Activated T-cell treated with anti-CD3 and anti-CD28 coated beads, Interleukin-2, amount 50 U/mL, for 4 hours (primary cell): ENCODE results near the gene HEBP2. TPM values are rescaled to one million over a fixed set of nuclear protein-coding genes. Genes with fewer than 3 reads are reported as not detected.

ENCODE experiments used
- ATAC-seq, 2 donors: fragments of 200-7000 bp; cut with Tn5 transposase; one replicate each; pipeline ENCODE4 v1.10.0; 2021
- DNase-seq: peaks from one replicate; pipeline ENCODE4 v3.0.0-alpha.2; 2020
- H3K27me3 Mint-ChIP-seq: one replicate; pipeline ENCODE4 v1.8.0; 2021; ENCODE audit warnings: low read depth, mixed read lengths
- H3K36me3 Mint-ChIP-seq: one replicate; pipeline ENCODE4 v1.8.0; 2022; ENCODE audit warnings: mixed read lengths; ENCODE audit not compliant: insufficient read depth
- H3K4me1 Mint-ChIP-seq: one replicate; pipeline ENCODE4 v1.8.0; 2021; ENCODE audit warnings: low read depth, mixed read lengths
- H3K4me3 Mint-ChIP-seq: one replicate; pipeline ENCODE4 v1.8.0; 2021; ENCODE audit warnings: mild to moderate bottlenecking, moderate library complexity, mixed read lengths
- H3K9me3 Mint-ChIP-seq: one replicate; pipeline ENCODE4 v1.8.0; 2021; ENCODE audit warnings: mixed read lengths
- total RNA-seq, 3 donors: library from RNA; stranded (reverse); gene quantifications; one replicate each; pipeline ENCODE4 v1.2.1, GENCODE V29; 2021

Gene HEBP2
- total RNA-seq, 3 donors from 2014 or later, result 1.7 to 16.4 (median 14.3) TPM

GRCh38 chr6:138440758-138441357, 36.8 kb downstream of the HEBP2 start:
- no peak overlapping the region for H3K4me3 Mint-ChIP-seq
- H3K9me3 Mint-ChIP-seq, result no peaks in the 10 kb centered on the region
- H3K4me1 Mint-ChIP-seq, result no peaks in the 10 kb centered on the region
- no peak for ATAC-seq
- H3K36me3 Mint-ChIP-seq, result no peaks in the 10 kb centered on the region
- no peak for DNase-seq
- H3K27me3 Mint-ChIP-seq, result no peaks in the 10 kb centered on the region

GRCh38 chr6:138441965-138442364, 37.9 kb downstream of the HEBP2 start:
- H3K4me1 Mint-ChIP-seq, result no peaks in the 10 kb centered on the region
- H3K4me3 Mint-ChIP-seq, result no peak overlapping the region
- no peaks in the 10 kb centered on the region for H3K27me3 Mint-ChIP-seq
- H3K9me3 Mint-ChIP-seq, result no peaks in the 10 kb centered on the region
- ATAC-seq (no peak), DNase-seq (no peak)
- H3K36me3 Mint-ChIP-seq, result no peaks in the 10 kb centered on the region

DNA sequence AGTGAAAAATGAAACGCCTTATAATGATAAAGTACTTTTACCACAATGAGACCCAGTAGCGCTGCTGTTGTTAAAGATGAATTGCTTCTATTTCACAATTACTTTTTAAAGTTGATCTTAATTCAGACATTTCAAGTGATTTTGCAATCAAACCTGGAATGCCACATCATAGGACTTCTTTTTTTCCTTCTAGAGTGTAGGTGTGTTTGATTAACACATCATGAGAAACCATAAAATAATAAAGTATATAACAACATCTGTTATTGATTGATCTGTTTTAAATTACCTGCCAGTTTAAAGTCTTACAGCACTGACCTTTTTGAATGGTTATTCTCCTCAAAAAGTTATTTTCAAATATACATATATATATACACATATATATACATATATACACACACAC, 38.6 kb downstream of the HEBP2 start:
- Mint-ChIP-seq H3K27me3 (no peaks in the 10 kb centered on the region), H3K36me3 (no peaks in the 10 kb centered on the region), H3K9me3 (no peaks in the 10 kb centered on the region), H3K4me3 (no peak overlapping the region), H3K4me1 (no peaks in the 10 kb centered on the region)
- ATAC-seq (no peak), DNase-seq (no peak)

DNA sequence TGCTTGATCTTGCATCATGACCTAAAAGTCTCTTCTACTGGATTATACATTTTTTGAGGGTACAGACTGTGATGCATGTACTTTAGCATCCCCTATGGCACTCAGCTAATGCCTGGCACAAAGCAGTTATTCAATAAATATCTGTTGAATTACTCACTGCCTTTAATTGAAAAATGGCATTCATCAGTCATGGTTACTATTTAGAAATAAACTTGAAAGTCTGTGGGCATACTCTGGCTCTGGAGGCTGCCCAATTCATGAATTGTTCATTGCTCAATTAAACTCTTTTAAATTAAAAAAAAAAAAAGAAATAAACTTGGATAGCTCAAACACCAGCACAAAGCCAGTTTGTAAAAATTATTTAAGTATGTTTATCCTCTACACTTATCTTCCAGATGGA, 40.0 kb downstream of the HEBP2 start:
- H3K4me1 Mint-ChIP-seq, result no peaks in the 10 kb centered on the region
- H3K9me3 Mint-ChIP-seq, result no peaks in the 10 kb centered on the region
- no peak overlapping the region for H3K4me3 Mint-ChIP-seq
- H3K27me3 Mint-ChIP-seq, result no peaks in the 10 kb centered on the region
- ATAC-seq (no peak), DNase-seq (no peak)
- H3K36me3 Mint-ChIP-seq, result no peaks in the 10 kb centered on the region

DNA sequence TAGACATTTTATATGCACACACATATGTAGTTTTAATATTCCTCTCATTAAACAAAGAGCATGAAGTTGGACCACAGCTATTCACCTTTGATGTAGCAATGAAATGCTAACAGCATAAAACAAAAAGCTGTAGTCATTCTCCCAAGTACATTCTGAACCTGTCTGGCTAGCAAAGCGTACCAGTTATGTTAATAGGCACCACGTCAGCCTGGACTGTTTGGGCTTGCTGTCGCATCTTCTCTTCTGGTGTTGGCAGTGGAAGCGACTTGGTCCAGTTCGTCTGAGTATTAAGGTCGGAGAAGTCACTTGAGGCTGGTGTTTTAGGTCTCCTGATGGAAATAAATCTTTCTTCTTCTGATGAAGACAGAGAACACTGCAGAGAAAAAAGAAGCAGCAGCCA, 42.8 kb downstream of the HEBP2 start:
- Mint-ChIP-seq H3K36me3 (peaks cover 2% of the 10 kb centered on the region), H3K4me3 (no peak overlapping the region), H3K27me3 (no peaks in the 10 kb centered on the region), H3K4me1 (no peaks in the 10 kb centered on the region), H3K9me3 (no peaks in the 10 kb centered on the region)
- ATAC-seq (no peak), DNase-seq (no peak)

GRCh38 chr6:138450445-138450844, 46.4 kb downstream of the HEBP2 start:
- Mint-ChIP-seq H3K4me3 (no peak overlapping the region), H3K4me1 (peaks cover 9% of the 10 kb centered on the region), H3K36me3 (peaks cover 2% of the 10 kb centered on the region), H3K27me3 (no peaks in the 10 kb centered on the region), H3K9me3 (no peaks in the 10 kb centered on the region)
- ATAC-seq (no peak), DNase-seq (no peak)

DNA sequence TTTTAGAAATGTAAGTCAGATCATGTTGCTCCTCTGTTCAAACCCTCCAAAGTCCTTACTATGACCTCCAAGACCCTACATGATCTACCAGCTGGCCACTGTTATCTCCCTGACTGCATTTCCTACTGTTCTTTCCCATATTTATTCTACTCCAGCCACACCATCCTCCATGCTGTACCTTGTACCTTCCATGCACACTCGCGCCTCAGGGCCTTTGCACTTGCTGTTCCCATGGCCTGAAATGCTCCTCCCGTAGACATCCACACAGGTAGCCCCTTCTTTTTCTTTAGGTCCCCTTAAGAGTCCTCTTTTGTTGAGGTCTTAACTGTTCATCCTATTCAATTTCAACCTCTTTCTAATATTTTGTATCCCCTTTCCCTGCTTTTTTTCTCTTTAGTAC, 47.0 kb downstream of the HEBP2 start:
- H3K27me3 Mint-ChIP-seq, result no peaks in the 10 kb centered on the region
- ATAC-seq, result no peak
- H3K36me3 Mint-ChIP-seq, result peaks cover 2% of the 10 kb centered on the region
- H3K9me3 Mint-ChIP-seq, result no peaks in the 10 kb centered on the region
- H3K4me1 Mint-ChIP-seq, result peaks cover 15% of the 10 kb centered on the region
- H3K4me3 Mint-ChIP-seq, result no peak overlapping the region
- no peak for DNase-seq

- DNase-seq, result peak; percentile 40
- H3K36me3 Mint-ChIP-seq, result peaks cover 2% of the 10 kb centered on the region
- peak overlapping the region; percentile 55 for H3K4me3 Mint-ChIP-seq
- peaks cover 30% of the 10 kb centered on the region for H3K4me1 Mint-ChIP-seq
- no peaks in the 10 kb centered on the region for H3K27me3 Mint-ChIP-seq
- H3K9me3 Mint-ChIP-seq, result no peaks in the 10 kb centered on the region
- peak; percentile 81 to 82 for ATAC-seq
These were observed 51.1 kb downstream of the HEBP2 start for GRCh38 chr6:138454981-138455706.

DNA sequence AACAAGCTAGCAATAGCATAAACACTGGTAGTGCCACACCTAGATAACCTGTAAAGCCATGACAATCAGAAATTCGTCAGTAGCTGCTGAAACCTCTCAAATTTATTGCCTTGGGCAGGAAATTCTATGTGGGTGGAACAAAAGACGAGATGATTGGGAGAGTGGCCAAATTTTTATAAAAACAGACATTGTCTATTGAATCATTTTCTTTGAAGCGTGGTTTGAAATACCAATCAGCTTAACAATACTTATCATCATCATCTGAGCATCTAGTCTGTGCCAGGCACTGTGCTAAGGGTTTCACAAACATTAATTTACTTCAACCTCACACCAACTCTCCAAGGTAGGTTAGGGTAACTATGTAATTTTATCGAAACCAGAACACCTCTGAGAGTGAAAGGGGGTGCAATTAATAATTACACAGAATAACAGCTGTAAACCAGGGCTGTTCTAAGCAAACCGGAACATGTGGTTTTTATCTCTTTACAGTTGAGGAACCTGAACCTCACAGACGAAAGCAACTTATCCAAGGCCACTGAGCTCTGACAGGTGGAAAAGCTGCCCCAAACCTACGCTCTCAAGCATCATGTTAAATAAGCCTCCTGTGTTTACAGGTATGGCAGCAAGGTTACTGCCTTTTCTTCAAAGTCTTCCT, 51.9 kb downstream of the HEBP2 start:
- Mint-ChIP-seq H3K4me1 (peaks cover 30% of the 10 kb centered on the region), H3K9me3 (no peaks in the 10 kb centered on the region), H3K36me3 (peaks cover 2% of the 10 kb centered on the region), H3K4me3 (peak overlapping the region; percentile 55), H3K27me3 (no peaks in the 10 kb centered on the region)
- ATAC-seq (peak; percentile 24 to 47), DNase-seq (no peak)

DNA sequence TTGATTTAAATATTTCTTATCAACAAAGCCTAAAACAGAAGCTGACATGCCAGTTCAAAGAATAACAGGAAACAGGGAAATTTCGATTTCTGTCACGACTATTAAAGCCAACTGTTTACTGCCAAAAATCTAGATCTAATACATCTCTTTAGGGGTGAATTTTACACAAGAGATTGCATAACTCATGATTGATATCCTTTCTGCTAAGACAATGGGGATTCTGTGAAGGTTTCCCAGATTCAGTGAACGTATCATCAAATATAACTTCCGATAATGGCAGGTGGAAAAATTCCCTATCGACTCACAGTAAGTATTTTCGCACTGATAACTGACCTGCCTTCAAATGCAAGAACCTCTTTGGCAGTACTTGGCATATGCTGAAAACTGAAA, 52.4 kb downstream of the HEBP2 start:
- peak overlapping the region; percentile 55 for H3K4me3 Mint-ChIP-seq
- no peaks in the 10 kb centered on the region for H3K9me3 Mint-ChIP-seq
- no peaks in the 10 kb centered on the region for H3K36me3 Mint-ChIP-seq
- ATAC-seq, result no peak
- DNase-seq, result no peak
- H3K27me3 Mint-ChIP-seq, result no peaks in the 10 kb centered on the region
- H3K4me1 Mint-ChIP-seq, result peaks cover 30% of the 10 kb centered on the region

DNA sequence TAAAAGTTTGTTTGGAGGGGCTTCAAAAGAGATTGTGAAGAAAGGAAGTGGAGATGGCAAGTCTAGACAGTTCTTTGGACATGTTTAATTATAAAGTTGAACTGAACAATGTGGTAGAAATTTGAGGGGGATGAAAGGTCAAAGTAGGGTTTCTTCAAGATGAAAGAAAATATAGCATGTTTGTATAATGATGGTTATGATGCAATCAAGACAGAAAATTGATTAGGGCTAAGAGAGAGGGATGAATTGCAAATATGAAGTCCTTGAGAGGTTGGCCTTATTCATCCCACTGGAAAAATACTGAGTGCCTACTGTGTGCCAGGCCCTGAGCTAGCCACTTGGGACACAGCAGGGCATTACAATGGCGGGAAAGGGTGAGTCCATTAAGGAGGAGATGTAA, 57.6 kb downstream of the HEBP2 start:
- Mint-ChIP-seq H3K36me3 (no peaks in the 10 kb centered on the region), H3K9me3 (peaks cover 3% of the 10 kb centered on the region), H3K27me3 (no peaks in the 10 kb centered on the region), H3K4me3 (no peak overlapping the region), H3K4me1 (peaks cover 9% of the 10 kb centered on the region)
- ATAC-seq (no peak), DNase-seq (no peak)

GRCh38 chr6:138464085-138464484, 60.1 kb downstream of the HEBP2 start:
- no peak for DNase-seq
- H3K27me3 Mint-ChIP-seq, result peaks cover 4% of the 10 kb centered on the region
- peaks cover 3% of the 10 kb centered on the region for H3K9me3 Mint-ChIP-seq
- H3K4me1 Mint-ChIP-seq, result no peaks in the 10 kb centered on the region
- ATAC-seq, result no peak
- no peaks in the 10 kb centered on the region for H3K36me3 Mint-ChIP-seq
- no peak overlapping the region for H3K4me3 Mint-ChIP-seq

GRCh38 chr6:138465007-138465645, 61.1 kb downstream of the HEBP2 start:
- no peak overlapping the region for H3K4me3 Mint-ChIP-seq
- no peaks in the 10 kb centered on the region for H3K36me3 Mint-ChIP-seq
- peaks cover 3% of the 10 kb centered on the region for H3K9me3 Mint-ChIP-seq
- no peaks in the 10 kb centered on the region for H3K4me1 Mint-ChIP-seq
- ATAC-seq (peak; percentile 75 to 77), DNase-seq (no peak)
- H3K27me3 Mint-ChIP-seq, result peaks cover 5% of the 10 kb centered on the region

DNA sequence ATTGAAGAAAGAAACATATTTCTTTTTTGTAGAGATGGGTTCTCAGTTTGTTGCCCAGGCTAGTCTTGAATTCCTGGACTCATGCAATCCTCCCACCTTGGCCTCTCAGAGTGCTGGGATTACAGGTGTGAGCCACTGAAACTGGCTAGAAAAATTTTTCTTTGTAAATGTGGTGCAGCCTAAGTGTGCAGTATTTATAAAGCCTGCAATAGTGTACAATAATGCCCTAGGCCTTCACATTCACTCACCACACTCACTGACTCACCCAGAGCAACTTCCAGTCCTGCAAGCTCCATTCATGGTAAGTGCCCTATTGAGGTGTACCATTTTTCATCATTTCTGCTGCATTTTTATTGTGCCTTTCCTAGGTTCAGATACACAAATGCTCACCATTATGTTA, 63.9 kb downstream of the HEBP2 start:
- no peaks in the 10 kb centered on the region for H3K9me3 Mint-ChIP-seq
- H3K4me3 Mint-ChIP-seq, result no peak overlapping the region
- ATAC-seq (no peak), DNase-seq (no peak)
- no peaks in the 10 kb centered on the region for H3K4me1 Mint-ChIP-seq
- H3K27me3 Mint-ChIP-seq, result peaks cover 5% of the 10 kb centered on the region
- H3K36me3 Mint-ChIP-seq, result no peaks in the 10 kb centered on the region
